HG02852 (cell line): ENCODE measurements around the gene TIGD1.
"Not testable (repeated sequence)": the region's sequence is repeated elsewhere in the genome, so short reads cannot be mapped to it uniquely, and the experiment has no call there.

Experiments used
- ATAC-seq: cut with Tn5 transposase; IDR thresholded peaks from one replicate; pipeline ENCODE4 v1.9.1; 2021; ENCODE audit warnings: mild to moderate bottlenecking, moderate library complexity; ENCODE audit not compliant: unreplicated experiment

Gene TIGD1

DNA sequence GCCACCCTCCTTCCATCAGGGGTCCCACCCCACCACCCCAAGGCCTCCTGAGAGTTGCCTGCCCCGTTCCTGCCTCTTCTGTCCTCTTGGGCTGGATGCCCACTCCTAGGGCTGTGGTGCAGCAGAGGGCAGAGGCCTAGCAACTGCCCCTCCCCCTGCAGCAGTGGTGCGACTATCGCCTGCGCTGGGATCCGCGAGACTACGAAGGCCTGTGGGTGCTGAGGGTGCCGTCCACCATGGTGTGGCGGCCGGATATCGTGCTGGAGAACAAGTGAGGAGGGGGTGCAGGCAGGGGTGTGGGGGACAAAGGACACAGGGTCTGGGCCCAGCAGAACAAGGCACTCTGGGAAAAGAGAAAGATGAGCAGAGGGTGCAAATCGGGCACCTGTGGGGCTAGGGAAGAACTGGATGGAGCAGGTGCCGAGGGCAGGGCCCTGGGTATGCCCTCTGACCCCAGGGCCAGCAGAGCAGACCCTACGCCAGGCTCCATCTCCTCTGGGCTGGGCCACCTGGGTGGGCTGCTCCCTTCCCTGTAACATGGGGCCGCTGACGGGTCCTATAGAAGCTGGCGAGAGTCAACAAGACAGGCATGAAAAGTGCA lies 9.8 kb downstream of the TIGD1 start:
- ATAC-seq: no peak

- no peak for ATAC-seq
These were observed 10.8 kb downstream of the TIGD1 start, which contains the start of gene CHRNG for GRCh38 chr2:232539298-232540231. CHRNG (plus strand) TSS chr2:232539692; CDS start chr2:232539748, 56 bp downstream.

DNA sequence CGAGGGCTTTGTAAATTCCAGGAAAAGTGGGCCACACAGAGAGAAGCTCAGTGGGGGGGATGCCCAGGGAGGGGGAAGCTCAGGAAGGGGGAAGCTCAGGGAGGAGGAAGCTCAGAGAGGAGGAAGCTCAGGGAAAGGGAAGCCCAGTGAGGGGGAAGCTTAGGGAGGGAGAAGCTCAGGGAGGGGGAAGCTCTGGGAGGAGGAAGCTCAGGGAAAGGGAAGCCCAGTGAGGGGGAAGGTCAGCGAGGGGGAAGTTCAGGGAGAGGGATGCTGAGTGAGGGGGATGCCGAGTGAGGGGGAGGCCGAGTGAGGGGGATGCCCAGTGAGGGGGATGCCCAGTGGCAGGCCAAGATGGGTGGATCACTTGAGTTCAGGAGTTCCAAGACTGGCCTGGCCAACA lies 11.7 kb downstream of the TIGD1 start:
- no peak for ATAC-seq

GRCh38 chr2:232537499-232537898 lies 12.9 kb downstream of the TIGD1 start:
- no peak for ATAC-seq

DNA sequence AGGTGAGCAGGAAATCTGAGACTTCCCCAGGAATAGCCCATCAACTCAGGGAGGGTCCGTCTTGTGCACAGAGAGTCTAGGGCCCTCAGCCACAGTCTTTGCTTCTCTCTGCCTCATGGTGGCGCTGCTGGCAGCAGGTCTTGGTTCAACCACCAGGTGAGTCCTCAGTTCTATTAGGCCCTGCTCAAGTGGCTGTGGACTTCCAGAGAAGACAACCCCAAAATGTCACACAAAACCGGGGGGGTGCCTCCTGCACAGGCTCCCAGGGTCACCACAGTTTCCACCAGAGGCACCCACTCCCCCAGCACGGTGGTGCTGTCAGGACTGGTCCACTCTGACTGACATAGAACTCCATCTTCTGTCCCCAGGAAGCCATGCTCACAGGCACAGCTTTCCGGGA lies 13.3 kb downstream of the TIGD1 start:
- no peak for ATAC-seq

DNA sequence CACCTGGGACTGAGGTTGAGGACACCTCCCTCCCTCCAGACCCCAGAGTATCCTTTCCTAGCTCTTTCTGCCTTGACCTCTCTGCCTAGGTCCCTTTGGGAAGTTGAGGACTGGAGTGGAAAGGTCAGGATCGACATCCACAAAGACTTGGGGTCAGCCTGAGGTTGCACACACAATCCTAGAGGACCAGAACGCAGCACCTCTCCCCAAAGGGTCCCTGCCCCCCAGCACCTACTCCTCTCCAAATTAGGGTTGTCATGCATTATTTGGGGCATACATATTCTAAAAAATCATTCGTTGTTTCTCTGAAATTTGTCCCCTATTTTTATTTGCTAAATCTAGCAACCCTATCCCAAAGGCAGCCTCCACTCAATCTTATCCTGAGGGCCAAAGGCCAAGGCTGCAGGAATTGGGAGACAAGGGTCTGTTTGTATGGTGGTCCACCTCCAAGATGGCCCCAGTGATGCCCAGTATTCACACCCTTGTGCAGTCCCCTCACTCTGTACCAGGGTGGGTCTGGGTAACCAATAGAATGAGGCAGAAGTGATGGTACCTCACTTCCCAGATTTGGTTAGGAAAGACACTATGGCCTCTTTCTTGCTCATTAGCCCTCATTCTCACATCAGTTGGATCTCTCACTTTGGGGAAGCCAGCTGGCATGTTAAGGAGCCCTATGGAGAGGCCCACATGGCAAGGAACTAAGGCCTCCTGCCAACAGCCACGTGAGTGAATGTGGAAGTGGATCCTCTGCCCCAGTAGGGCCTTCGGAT lies 14.4 kb downstream of the TIGD1 start:
- no peak for ATAC-seq

- ATAC-seq: no peak
These were observed 15.3 kb downstream of the TIGD1 start for GRCh38 chr2:232534940-232535651.

GRCh38 chr2:232533944-232534710 lies 16.2 kb downstream of the TIGD1 start:
- no peak for ATAC-seq

DNA sequence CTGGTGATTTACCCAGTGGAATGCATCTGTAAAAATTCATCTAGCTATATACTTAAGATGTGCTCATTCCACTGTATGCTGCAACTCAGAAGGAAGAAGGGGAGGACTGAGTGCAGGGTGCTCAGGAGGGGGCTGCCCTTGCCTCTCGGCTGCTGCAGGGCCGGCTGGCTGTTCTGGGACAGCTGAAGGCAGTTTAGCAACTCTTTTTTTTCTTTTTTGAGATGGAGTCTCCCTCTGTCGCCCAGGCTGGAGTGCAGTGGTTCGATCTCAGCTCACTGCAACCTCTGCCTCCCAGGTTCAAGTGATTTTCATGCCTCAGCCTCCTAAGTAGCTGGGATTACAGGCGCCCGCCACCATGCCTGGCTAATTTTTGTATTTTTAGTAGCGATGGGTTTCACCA lies 17.5 kb downstream of the TIGD1 start:
- not testable (repeated sequence) for ATAC-seq

- ATAC-seq: no peak
These were observed 17.9 kb downstream of the TIGD1 start for GRCh38 chr2:232532419-232532818.

GRCh38 chr2:232530626-232531260 lies 19.6 kb downstream of the TIGD1 start:
- ATAC-seq: no peak

- ATAC-seq: no peak
These were observed 20.4 kb downstream of the TIGD1 start for GRCh38 chr2:232529806-232530547.

DNA sequence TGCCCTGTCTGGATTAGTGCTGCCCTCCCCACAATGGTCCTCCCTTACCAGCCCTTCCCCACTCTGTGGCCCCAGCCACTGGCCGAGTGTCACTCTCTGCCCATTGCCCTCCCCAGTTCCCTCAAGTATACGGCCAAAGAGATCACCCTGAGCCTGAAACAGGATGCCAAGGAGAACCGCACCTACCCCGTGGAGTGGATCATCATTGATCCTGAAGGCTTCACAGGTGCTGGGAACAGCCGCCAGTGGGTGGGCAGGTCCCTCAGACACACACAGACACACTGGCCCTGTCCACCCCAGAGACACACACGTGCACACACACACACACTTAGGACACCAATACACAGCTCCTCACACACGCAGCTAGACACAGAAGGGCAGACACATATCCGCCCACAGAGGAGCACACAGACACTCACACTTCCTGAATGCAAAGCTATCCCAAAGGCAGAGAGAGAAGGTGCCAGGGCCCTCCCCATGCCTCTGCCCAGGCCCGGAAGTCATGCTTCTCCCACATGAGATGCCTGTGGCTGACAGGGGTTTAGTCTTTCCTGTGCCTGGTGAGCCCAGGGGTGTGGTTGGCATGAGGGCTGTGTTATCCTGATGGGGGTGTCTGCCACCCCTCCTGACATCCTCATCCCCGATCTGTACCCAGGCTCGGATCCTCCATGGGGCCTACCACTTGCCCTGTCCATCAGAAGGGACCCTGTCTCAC lies 21.5 kb downstream of the TIGD1 start:
- ATAC-seq: no peak

- ATAC-seq: no peak
These were observed 22.4 kb downstream of the TIGD1 start for GRCh38 chr2:232527905-232528470.

- no peak for ATAC-seq
These were observed 23.9 kb downstream of the TIGD1 start for GRCh38 chr2:232526372-232526941.

DNA sequence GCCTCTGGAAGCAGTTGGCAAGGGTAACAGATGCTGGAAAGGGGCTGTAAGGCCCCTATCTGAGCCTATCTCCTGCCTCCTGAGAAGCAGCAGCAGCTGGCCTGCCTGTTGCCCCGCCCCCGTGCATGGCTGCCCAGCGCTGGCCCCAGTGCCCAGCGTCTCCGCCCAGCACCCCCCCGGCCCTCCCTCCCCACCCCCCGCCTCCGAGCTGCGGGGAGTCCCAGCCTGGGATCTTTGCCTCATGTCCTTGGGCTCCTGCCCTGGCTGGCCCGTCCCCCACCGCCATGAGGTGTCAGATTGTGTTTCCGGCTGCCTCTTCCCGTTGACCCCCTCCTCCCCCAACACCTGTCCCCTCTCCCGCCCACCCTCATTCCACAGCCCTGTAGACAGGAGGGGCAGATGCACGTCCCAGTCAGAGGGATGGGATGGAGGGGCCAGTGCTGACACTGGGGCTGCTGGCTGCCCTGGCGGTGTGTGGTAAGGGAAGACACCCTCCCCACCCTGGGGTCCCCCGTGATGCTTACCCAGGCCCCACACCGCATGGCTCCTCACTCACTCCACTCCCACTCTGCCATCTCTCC lies 24.5 kb downstream of the TIGD1 start, which contains the start of gene CHRND:
Gene CHRND (plus strand): TSS at position 370 of the 581 bp plus-strand sequence. CDS start 56 bp downstream, at position 426.
- ATAC-seq: no peak

GRCh38 chr2:232525199-232525598 lies 25.2 kb downstream of the TIGD1 start:
- ATAC-seq: no peak
